HG03025 (cell line): ENCODE measurements around the gene PARP4.
A peak's percentile ranks its signal among the peaks of the same experiment; 100 is the strongest.
"Not testable (repeated sequence)": the region's sequence is repeated elsewhere in the genome, so short reads cannot be mapped to it uniquely, and the experiment has no call there.

Experiments used
- ATAC-seq: cut with Tn5 transposase; IDR thresholded peaks from one replicate; pipeline ENCODE4 v1.9.1; 2021; ENCODE audit warnings: mild to moderate bottlenecking, moderate library complexity; ENCODE audit not compliant: unreplicated experiment, low FRiP score

PARP4 gene

DNA sequence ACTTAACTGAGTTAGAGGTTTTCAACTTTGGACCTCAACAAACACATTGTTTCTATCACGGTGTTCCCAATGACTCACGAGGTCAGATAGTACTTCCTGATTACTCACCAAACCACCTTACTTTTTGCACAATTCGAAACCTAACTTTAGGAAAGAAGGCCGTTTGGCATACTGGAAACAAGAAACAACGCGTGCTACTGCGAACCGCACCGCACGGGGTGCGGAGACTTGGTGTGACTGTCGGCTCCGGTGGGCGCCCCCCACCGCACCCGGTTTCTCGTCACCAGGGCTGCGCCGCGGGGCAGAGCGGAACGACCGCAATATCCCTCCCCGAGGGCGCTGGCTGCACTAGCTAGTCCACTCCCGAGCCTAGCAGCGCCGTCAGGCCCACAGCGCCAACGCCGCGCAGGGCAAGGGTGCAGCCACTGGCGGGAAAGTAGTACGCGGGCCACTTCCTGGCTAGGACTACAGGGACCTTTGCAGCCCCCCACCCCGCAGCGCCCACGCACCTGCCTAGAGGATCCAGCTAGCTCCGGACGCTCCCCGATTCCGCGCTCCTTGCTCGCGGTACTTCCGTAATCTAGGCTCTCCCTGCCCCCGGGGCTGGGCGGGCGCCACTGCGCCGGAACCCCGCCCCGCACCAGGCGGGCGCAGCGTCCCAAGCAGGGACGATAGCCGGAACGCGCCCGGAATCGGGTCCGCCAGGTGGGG lies at the start of gene PARP4:
Gene PARP4 (minus strand): TSS at position 582 of the 711 bp plus-strand sequence. CDS start 9,002 bp downstream, outside the sequence.
- peak; percentile 59 for ATAC-seq

DNA sequence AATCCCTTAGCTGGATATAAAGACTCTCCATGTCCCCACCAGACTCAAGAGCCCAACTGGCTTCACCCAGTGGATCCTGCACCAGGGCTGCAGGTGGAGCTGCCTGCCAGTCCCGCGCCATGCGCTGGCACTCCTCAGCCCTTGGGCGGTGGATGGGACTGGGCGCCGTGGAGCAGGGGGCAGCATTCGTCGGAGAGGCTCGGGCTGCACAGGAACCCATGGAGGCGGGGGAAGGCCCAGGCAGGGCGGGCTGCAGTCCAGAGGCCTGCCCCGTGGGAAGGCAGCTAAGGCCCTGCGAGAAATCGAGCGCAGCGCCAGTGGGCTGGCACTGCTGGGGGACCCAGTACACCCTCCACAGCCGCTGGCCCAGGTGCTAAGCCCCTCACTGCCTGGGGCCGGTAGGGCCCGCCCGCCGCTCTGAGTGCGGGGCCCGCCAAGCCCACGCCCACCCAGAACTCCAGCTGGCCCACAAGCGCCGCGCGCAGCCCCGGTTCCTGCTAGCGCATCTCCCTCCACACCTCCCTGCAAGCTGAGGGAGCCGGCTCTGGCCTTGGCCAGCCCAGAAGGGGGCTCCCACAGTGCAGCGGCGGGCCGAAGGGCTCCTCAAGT lies 48.1 kb upstream of the PARP4 start:
- ATAC-seq: not testable (repeated sequence)

DNA sequence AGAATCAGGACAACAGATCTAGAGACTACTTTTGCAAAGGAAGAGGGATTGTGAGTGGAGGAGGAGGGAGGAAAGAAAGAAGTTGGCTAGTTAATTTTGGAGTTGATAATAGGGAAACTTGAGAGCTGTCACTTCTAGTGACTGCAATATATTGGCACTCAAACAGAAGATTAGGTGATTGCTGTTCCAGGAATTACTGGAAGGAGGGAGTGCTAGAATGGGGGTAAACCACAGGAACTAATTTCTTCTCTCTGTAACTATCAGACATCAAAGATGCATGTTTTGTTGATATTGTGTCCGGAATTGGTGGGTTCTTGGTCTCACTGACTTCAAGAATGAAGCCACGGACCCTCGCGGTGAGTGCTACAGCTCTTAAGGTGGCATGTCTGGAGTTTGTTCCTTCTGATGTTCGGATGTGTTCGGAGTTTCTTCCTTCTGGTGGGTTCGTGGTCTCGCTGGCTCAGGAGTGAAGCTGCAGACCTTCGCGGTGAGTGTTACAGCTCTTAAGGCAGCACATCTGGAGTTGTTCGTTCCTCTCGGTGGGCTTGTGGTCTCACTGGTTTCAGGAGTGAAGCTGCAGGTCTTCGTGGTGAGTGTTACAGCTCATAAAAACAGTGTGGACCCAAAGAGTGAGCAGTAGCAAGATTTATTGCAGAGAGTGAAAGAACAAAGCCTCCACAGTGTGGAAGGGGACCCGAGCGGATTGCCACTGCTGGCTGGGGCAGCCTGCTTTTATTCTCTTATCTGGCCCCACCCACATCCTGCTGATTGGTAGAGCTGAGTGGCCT lies 47.0 kb upstream of the PARP4 start:
- not testable (repeated sequence) for ATAC-seq

- ATAC-seq: no peak
Observed at GRCh38 chr13:24557081-24557480, 44.5 kb upstream of the PARP4 start.

DNA sequence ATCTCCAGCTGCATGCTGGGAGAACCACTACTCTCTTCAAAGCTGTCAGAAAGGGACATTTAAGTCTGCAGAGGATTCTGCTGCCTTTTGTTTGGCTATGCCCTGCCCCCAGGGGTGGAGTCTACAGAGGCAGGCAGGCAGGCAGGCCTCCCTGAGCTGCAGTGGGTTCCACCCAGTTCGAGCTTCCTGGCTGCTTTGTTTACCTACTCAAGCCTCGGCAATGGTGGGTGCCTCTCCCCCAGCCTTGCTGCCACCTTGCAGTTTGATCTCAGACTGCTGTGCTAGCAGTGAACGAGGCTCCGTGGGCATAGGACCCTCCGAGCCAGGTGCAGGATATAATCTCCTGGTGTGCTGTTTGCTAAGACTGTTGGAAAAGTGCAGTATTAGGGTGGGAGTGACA lies 41.3 kb upstream of the PARP4 start:
- ATAC-seq: not testable (repeated sequence)

GRCh38 chr13:24541476-24542352 lies 29.1 kb upstream of the PARP4 start:
- not testable (repeated sequence) for ATAC-seq

DNA sequence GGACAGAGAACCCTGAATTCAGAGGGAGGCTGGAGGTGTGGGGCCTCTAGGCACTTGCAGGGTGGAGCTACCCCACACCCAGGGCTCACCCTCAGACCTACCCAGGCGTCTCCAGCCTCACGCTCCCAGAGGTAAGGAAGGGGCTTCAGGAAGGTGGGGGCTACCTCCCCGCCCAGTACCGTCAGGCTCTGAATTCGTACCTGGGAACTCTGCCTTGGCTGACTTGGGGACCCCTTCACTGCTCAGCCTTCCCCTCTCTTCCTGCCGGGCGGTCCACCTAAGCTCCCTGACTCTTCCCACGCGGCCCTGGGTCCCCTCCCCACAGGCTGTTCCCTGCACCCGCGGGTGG lies 28.5 kb upstream of the PARP4 start:
- no peak for ATAC-seq

GRCh38 chr13:24540236-24541126 lies 27.9 kb upstream of the PARP4 start:
- no peak for ATAC-seq

- no peak for ATAC-seq
Observed at GRCh38 chr13:24539500-24540165, 27.1 kb upstream of the PARP4 start.

DNA sequence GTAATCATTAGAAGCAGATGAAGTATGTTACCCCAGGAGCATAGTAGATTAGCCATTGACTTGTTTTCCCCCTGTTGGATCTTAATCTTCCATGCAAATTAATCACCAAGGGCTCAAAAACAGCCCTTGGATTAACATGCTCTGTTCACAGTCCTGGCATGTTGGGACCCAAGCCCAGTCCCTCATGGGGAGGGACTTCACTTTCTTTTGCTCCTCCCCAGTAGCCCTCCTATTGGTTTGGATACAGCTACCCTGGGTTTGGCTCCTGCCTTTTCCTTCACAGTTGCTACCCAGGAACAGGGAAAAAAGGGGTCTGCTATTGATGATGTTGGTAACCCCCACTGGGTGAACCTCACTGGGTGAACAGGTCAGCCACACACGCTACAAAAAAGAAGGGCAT lies 16.9 kb upstream of the PARP4 start:
- no peak for ATAC-seq

GRCh38 chr13:24528816-24529398 lies 16.3 kb upstream of the PARP4 start:
- ATAC-seq: no peak

DNA sequence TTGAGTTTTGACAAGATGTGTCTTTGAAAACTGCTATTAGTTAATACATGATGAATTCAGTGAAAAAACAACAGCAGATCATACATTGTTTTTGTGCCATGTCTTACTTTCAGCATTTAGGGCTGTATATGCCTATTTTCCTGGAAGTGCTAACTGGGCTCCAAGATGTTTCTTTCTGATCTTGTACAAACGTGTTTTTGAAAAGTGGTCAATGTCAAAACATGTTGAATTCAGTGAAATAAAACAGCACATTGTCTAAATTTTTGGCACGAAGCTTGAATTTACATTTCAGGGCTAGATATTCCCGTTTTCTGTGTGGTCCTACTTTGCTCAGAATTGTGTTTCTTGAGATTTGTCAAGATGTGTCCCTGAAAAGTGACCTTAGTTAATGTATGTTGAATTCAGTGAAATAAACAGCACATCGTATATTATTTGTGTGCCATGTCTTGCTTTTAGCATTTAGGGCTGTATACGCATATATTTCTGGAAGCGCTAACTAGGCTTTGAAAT lies 14.7 kb upstream of the PARP4 start:
- ATAC-seq: no peak

DNA sequence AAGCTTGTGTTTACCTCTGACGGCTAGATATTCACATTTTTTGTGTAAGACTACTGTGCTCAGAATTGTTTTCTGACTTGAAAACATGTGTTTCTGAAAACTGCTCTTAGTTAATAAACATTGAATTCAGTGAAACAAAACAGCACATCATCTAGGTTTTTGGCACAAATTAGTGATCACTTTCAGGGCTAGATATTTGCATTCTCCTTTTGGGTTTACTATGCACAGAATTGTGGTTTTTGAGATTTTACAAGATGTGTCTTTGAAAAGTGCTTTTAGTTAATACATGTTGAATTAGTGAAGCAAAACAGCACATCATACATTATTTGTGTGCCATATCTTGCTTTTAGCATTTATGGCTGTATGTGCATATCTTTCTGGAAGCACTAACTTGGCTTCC lies 8.2 kb upstream of the PARP4 start:
- no peak for ATAC-seq

- ATAC-seq: no peak
Observed at GRCh38 chr13:24516919-24517318, 4.3 kb upstream of the PARP4 start.

GRCh38 chr13:24512908-24513213 lies 283 bp upstream of the PARP4 start:
- ATAC-seq: no peak

GRCh38 chr13:24511816-24512196 lies 772 bp downstream of the PARP4 start:
- no peak for ATAC-seq

DNA sequence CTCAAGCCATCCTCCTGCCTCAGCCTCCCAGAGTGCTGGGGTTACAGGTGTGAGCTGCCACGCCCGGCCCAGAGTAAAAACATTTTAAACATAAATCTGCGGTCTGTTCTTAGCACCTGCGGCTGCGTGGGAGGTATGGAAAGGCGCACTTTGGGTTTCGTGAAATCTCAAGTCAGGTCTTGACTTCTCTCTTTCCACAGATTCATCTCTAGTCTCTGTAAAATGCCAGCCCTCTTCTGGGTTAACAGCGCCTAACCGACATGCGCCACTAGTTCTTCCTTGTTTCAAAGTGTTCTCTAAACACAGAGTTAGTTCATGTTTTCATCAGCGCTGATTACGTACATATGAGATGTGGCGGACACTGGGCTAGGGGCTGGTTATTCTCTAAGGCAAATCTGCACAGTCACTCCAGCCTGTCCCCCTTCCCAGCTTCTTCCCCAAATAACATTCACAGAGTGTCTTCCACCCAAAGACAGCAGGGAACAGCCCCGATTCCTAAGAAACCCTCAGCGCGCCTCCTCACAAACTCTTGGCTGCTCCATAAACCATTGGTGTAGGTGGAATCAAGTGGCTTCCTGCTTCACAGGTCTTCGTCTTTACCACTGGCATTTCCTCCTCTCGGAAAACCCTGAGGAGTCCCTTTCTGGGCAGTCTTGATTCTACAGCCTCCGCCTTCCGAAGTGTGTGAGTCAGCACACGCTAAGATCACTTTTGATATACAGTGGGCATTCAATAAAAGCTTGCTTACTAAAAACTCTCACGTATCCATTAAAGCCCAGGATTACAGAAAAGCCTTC lies 1.4 kb downstream of the PARP4 start:
- peak; percentile 58 for ATAC-seq
